ENCODE results near the gene SMAD6.
"Not testable (repeated sequence)": the region's sequence is repeated elsewhere in the genome, so short reads cannot be mapped to it uniquely, and the experiment has no call there.

SMAD6 gene

DNA sequence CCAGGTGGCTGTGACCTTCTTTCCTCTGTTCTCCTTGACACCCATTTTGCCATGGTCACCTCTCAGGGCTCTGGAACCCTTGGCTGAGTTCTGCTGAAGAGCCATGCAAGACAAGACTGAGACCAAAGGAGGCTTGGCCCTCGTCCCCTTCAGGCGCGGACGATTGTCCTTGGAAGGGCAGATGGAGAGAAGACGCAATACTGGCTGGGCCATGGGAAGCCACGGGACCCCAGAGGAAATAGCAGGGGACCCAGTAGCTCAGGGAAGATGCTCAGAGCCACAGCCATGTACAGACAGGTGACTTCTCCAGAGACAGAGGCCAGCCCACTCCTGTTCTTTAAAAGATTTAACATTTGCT is 125.6 kb downstream of the SMAD6 start:
- DNase-seq = no peak

DNA sequence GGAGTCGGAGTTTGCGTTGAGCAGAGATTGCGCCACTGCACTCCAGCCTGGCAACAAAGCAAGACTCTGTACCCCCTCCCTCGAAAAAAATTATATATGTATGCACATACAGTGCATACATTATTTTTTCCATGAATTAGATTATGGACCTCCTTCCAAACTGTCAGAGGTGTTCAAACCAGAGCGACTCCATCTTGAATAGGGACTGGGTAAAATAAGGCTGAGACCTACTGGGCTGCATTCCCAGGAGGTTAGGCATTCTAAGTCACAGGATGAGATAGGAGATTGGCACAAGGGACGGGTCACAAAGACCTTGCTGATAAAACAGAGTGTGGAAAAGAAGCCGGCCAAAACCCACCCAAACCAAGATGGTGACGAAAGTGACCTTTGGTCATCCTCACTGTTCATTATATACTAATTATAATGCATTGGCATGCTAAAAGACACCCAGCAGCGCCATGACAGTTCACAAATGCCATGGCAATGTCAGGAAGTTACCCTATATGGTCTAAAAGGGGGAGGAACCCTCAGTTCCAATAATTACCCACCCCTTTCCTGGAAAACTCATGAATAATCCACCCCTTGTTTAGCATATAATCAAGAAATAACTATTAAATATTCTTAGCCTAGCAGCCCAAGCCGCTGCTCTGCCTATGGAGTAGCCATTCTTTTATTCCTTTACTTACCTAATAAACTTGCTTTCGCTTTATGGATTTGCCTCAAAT is 126.9 kb downstream of the SMAD6 start:
- DNase-seq = not testable (repeated sequence)

DNA sequence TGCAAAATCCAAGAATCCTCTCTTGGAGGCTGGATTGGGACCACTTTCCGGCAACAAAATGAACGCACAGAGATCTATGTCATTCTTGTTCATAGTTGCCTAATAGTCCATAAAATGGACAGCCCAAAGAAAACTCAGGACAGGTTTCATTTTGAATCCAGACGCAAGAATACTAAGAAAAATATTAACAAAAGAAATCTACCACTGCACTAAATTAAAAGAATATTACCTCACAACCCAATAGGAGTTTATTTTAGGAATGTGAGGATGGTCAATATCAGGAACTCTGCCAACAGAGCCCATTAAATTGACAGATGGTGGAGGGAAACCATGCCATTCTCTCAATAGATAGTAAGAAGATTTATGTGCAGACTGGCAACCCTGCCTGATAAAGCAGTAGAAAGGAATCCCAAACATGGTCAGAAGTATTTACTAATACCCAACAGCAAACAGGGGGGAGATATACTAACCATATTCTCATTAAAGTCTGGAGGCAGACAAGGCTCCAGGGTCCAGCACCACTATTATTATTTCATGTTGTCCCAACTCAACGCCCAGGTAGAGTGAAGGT is 127.6 kb downstream of the SMAD6 start:
- DNase-seq = no peak

DNA sequence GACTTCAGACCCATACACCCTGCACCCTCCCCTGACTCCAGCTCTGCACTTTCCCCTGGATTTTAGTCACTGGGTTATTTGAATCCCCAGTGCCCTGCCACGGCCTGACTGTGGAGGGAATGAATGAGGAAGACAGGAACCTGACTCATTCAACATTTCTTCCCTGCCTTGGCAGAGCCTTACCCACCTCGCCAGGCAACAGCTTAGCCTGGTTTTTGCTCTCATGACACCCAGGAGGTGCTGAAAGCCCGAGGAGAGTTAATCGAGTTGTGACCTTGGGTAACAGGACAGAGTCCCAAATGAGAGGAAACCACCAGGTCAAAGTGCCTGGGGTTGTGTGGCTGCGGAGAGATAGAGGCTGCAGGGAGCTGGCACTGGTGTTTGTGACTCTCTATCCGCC is 128.3 kb downstream of the SMAD6 start:
- DNase-seq = no peak

DNA sequence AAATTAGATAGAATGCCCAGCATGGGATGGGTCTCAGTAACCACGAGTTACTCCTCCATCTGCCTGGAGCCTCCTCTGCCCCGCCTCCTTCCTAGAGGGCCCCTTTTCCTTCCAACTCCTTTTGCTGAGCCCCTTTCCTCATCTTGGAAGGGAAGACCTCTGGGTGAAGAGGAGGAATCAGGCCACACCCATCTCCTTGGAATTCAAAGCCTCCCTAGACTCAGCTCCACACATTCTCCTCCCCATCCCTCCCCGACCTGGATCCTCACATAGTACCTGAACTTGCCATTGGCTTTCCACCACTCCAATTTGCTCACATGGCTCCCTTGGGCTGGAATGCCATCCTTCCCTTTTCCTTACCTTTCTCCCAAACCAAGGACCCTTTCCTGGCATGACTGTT is 128.8 kb downstream of the SMAD6 start:
- no peak for DNase-seq

DNA sequence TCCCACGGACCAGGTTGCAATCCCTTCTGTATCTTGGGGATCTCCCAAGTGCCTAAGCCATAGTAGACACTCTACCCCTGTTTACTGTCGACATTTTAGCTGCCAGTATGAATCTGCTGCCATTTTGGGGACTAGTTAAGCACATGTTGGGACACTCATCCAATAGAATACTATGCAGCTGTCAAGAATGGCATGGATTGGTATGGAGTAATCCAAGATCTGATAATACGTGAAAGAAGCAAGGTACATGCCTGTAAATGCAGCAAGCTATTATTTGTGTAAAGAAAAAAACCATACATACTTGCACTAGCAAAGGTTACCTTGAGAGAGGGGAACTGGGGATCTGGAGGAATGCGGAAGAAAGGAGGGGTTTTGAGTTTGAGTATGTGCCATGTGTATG is 129.3 kb downstream of the SMAD6 start:
- DNase-seq = no peak

DNA sequence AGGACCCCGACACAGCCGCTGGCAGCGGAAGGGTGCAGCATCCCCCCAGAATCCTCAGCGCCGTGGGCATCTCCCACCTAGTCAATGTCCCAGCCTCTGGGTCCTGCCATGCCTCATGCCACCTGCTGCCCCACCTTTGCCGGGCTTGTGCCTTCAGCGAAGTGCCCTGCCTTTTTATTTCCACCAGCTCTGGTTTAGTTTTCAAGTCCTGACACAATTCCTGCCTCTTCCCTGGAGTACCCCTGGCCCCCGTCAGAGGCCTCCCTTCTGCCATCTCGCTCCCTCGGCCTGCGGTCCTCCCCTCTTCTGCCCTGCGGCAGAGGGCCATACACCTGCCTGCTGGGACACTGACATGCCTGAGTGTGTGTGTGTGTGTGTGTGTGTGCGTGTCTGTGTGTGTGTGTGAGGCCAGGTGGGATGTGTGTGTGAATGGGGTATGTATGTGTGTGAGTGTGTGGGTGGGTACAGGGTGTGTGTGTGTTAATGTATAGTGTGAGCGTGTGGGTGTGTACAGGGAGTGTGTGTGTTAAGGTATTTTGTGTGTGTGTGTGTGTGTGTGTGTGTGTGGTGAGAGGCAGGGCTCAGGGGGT is 129.9 kb downstream of the SMAD6 start:
- no peak for DNase-seq
